ENCODE results near the gene EIF5B. TPM values are rescaled to one million over a fixed set of nuclear protein-coding genes. Genes with fewer than 3 reads are reported as not detected.
"Not testable (repeated sequence)": the region's sequence is repeated elsewhere in the genome, so short reads cannot be mapped to it uniquely, and the experiment has no call there.

The EIF5B gene
- total RNA-seq: 51.5 TPM

GRCh38 chr2:99337113-99338028 lies at the start of gene EIF5B:
Gene EIF5B (plus strand): TSS chr2:99337389. CDS start chr2:99337555, 166 bp downstream.
- peak; percentile 97 for DNase-seq (ENCODE audit: low spot score)

DNA sequence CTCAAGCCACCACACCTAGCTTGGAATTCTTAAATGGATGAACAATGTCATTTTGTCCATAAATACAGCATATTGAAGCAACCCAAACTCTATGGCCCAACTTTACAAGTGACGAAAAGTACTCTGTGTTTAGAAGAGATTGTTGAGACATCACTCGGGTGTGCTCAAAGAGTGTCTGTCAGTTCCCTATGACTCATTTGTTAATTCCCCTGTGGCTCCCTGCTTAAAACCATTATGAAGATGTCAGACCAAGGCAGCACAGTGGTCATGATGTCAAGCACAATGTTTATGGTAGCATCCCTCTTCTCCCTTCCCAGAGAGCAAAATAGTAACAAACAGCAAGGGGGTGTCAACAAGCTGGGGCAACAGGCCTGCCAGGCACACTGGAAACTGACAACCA lies 39.2 kb upstream of the EIF5B start:
- no peak for DNase-seq (ENCODE audit: low spot score)

DNA sequence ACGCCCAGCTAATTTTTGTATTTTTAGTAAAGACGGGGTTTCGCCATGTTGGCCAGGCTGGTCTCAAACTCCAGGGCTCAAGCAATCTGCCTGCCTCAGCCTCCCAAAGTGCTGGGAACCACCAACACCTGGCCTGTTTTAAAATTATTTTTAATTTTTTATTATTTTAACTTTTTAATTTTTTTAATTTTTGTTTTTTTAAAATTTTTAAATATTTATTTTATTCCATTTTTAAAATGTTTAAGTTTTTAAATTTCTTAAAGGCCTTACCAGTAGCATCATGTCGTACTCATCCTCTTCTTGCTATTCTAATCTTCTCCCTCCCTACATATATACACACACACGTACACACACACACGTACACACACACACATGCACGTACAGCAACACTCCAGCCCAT lies 37.6 kb upstream of the EIF5B start:
- DNase-seq (ENCODE audit: low spot score): no peak

DNA sequence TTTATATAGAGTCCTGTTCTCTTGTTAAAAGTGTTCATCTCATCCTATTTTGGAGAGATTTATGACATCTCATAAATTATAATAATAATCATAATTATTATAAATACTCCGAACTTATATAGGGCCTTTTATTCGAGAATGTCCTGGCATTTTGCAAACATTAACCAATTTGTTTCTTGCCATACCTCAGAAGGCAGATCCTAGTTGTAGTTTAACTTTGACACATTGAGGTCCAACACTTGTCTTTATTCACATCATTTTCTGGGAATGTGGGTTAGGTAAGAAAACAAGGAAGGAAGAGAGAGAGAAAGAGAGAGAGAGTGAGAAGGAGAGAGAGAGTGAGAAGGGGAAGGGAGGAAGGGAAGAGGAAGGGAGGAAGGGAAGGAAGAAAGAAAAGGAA lies 36.1 kb upstream of the EIF5B start, which contains the start of gene LYG1:
LYG1 (minus strand) TSS at position 101 of the 400 bp plus-strand sequence. CDS start 5,527 bp downstream, outside the sequence.
- DNase-seq (ENCODE audit: low spot score): not testable (repeated sequence)

- no peak for DNase-seq (ENCODE audit: low spot score)
Measured at GRCh38 chr2:99317161-99317872, 19.9 kb upstream of the EIF5B start.

DNA sequence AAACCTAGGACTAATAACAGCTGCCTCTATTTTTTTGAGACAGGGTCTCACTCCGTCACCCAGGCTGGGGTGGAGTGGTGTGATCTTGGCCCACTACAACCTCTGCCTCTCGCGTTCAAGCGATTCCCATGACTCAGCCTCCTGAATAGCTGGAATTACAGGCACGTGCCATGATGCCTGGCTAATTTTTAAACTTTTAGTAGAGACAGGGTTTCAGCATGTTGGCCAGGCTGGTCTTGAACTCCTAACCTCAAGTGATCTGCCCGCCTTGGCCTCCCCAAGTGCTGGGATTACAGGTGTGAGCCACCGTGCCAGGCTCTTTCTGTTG lies 19.4 kb upstream of the EIF5B start:
- DNase-seq (ENCODE audit: low spot score): not testable (repeated sequence)

- no peak for DNase-seq (ENCODE audit: low spot score)
Measured at GRCh38 chr2:99325384-99325783, 11.8 kb upstream of the EIF5B start.

- DNase-seq (ENCODE audit: low spot score): peak; percentile 99
Measured at GRCh38 chr2:99335911-99336803, 1.0 kb upstream of the EIF5B start, which contains the start of gene TXNDC9. Gene TXNDC9 (minus strand): TSS chr2:99336333. CDS start chr2:99333210, 3,123 bp downstream.

DNA sequence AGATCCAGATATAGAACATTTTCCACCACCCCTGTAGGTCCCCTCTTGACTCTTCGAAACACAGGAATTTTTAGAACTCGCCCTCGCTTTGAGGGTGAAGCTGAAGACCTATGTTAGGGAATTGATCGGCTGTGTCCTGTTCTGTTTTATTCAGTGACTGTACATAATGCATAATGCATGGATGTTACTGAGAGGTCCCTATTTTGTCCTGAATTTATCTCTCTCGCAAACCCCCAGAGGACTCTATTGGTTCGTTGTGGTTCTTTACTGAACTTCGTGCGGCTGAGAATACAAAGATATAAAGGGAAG lies 431 bp upstream of the EIF5B start:
- no peak for DNase-seq (ENCODE audit: low spot score)

DNA sequence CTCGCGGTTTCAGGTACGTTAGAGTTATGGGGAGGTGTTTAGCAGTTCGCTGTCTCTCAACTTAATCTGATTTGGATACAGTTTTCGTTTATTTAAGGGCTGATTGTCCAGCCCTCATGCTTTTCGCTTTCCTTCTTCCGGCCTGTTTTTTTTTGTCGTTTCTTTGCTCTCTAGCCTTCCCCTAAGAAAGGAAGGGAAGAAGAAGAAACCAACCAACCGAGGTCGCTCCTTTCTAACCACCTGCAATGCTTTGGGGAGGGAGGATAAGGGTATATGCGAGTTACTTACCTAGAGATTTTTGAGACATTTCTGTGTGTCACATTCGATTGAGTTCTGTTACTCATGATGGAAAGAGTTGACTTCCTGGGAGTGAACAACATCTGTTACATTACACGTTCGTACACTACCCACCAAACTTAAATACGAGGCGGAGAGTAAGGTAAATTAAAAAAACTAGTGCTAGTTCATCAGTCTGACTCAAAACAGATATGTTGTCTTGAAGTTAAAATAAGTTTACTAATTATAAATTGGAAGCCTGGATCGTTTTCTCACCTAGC lies 918 bp downstream of the EIF5B start:
- DNase-seq (ENCODE audit: low spot score): no peak

- DNase-seq (ENCODE audit: low spot score): no peak
Measured at GRCh38 chr2:99340669-99341236, 3.6 kb downstream of the EIF5B start.

DNA sequence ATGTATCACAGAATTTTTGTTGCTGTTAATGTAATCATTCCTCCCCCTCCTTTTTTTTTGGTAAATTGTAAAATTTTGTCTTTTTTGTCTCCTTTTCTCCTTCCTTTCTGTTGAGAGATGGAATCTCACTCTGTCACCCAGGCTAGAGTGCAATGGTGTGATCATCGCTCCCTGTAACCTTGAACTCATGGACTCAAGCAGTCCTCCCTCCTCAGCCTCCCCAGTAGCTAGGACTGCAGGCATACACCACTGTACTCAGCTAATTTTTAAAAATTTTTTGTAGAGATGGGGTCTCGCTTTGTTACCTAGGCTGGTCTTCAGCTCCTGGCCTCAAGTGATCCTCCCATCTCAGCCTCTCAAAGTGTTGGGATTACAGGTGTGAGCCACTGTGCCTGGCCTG lies 5.3 kb downstream of the EIF5B start:
- DNase-seq (ENCODE audit: low spot score): no peak

DNA sequence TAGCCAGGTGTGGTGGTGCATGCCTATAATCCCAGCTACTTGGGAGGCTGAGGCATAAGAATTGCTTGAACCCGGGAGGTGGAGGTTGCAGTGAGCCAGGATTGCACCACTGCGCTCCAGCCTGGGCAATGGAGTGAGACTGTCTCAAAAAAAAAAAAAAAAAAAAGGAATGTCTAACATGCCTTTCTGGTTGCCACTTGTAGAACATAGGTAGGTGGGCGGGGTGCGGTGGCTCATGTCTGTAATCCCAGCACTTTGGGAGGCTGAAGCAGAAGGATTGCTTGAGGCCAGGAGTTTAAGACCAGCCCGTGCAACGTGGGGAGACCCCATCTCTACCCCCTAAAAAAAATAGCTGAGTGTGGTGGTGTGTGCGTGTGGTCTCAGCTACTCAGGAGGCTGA lies 8.3 kb downstream of the EIF5B start:
- not testable (repeated sequence) for DNase-seq (ENCODE audit: low spot score)

GRCh38 chr2:99346218-99346617 lies 9.0 kb downstream of the EIF5B start:
- no peak for DNase-seq (ENCODE audit: low spot score)

GRCh38 chr2:99348173-99348572 lies 11.0 kb downstream of the EIF5B start:
- DNase-seq (ENCODE audit: low spot score): no peak

DNA sequence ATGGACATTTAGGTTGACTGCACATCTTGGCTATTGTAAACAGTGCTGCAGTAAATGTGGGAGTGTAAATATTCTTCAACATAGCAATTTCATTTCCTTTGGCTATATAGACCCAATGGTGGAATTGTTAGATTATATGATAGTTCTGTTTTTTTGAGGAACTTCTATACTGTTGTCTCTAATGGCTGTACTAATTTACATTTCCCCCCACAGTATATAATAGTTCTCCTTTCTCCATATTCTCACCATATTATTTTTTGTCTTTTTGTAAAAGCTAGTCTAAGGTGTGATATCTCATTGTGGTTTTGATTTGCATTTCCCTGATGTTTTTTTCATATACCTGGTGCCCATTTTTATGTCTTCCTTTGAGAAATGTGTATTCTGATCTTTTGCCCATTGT lies 13.0 kb downstream of the EIF5B start:
- no peak for DNase-seq (ENCODE audit: low spot score)

DNA sequence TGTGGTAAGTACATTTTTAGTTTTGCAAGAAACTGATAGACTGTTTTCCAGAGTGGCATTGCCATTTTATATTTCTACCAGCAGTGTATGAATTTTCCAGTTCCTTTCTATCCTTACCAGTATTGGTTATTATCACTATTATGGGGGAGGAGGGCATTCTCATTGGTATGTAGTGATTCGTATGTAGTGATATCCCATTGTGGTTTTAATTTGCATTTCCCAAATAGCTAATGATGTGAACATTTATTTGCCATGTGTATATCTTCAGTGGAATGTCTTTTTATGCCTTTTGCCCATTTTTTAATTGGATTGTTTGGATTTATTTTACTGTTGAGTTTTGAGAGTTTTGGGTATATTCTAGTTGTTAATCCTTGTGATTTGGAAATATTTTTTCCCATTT lies 16.9 kb downstream of the EIF5B start:
- DNase-seq (ENCODE audit: low spot score): no peak

GRCh38 chr2:99354825-99355224 lies 17.6 kb downstream of the EIF5B start:
- not testable (repeated sequence) for DNase-seq (ENCODE audit: low spot score)

GRCh38 chr2:99356853-99357252 lies 19.7 kb downstream of the EIF5B start:
- DNase-seq (ENCODE audit: low spot score): no peak

- DNase-seq (ENCODE audit: low spot score): no peak
Measured at GRCh38 chr2:99365661-99366060, 28.5 kb downstream of the EIF5B start.

GRCh38 chr2:99368854-99369253 lies 31.7 kb downstream of the EIF5B start:
- not testable (repeated sequence) for DNase-seq (ENCODE audit: low spot score)
